ENCODE measurements around the gene PIK3C2G. TPM values are rescaled to one million over a fixed set of nuclear protein-coding genes. Genes with fewer than 3 reads are reported as not detected.
A peak's percentile ranks its signal among the peaks of the same experiment; 100 is the strongest.

Gene PIK3C2G
- total RNA-seq, 1 experiment from 2014 or later = not detected

- ATAC-seq = no peak
- no peak overlapping the region for H2AFZ ChIP-seq (ENCODE audit: low read length)
Measured at GRCh38 chr12:18576104-18576626, 314.8 kb downstream of the PIK3C2G start.

GRCh38 chr12:18576648-18577047 lies 315.3 kb downstream of the PIK3C2G start:
- no peaks in the 10 kb centered on the region for H3K79me2 ChIP-seq (ENCODE audit: low read length)
- ChIA-PET CTCF (no interaction called here), POLR2A (ENCODE audit: unreplicated experiment) (no interaction called here)
- no peak overlapping the region for H3K4me2 ChIP-seq (ENCODE audit: low read length)
- no peak overlapping the region for H2AFZ ChIP-seq (ENCODE audit: low read length)
- no peaks in the 10 kb centered on the region for H3K9me2 ChIP-seq (replicated peaks; ENCODE audit: low read length)
- TF ChIP-seq EZH2phosphoT487 (IDR thresholded peaks at IDR 0.05; ENCODE audit: borderline replicate concordance, low read length) (no peak), CTCF (conservative IDR thresholded peaks at IDR 0.05; ENCODE audit: low read depth, low read length) (no peak), EZH2 (IDR thresholded peaks at IDR 0.05; ENCODE audit: low read length, unreplicated experiment) (no peak)
- H3K9ac ChIP-seq (ENCODE audit: low read length) = no peak overlapping the region
- no peaks in the 10 kb centered on the region for H3F3A ChIP-seq (ENCODE audit: low read length, unreplicated experiment)
- DNase-seq (no peak), ATAC-seq (no peak)
- no peaks in the 10 kb centered on the region for H4K20me1 ChIP-seq (ENCODE audit: low read length)
- H3K36me3 ChIP-seq (ENCODE audit: low read depth, low read length) = no peaks in the 10 kb centered on the region
- intact Hi-C loops (cut with micrococcal nuclease) = no loop called here
- no peak overlapping the region for H3K4me3 ChIP-seq (ENCODE audit: low read length)
- BruUV-seq (replicated peaks) = no TSS peak
- H3K4me1 ChIP-seq (ENCODE audit: insufficient read depth, low read length) = no peaks in the 10 kb centered on the region
- no peaks in the 10 kb centered on the region for H3K9me3 ChIP-seq (ENCODE audit: low read length)
- H3K27ac ChIP-seq (ENCODE audit: low read length) = no peak overlapping the region
- no peaks in the 10 kb centered on the region for H3K27me3 ChIP-seq (ENCODE audit: low read length)

More at GRCh38 chr12:18576104-18576626, 314.8 kb downstream of the PIK3C2G start:
- Histone ChIP-seq H3K79me2 (ENCODE audit: low read length) (no peaks in the 10 kb centered on the region), H3K9ac (ENCODE audit: low read length) (no peak overlapping the region), H4K20me1 (ENCODE audit: low read length) (no peaks in the 10 kb centered on the region), H3K27ac (ENCODE audit: low read length) (no peak overlapping the region), H3K9me3 (ENCODE audit: low read length) (no peaks in the 10 kb centered on the region), H3K4me3 (ENCODE audit: low read length) (no peak overlapping the region), H3K27me3 (ENCODE audit: low read length) (no peaks in the 10 kb centered on the region), H3F3A (ENCODE audit: low read length, unreplicated experiment) (no peaks in the 10 kb centered on the region), H3K36me3 (ENCODE audit: low read depth, low read length) (no peaks in the 10 kb centered on the region), H3K9me2 (replicated peaks; ENCODE audit: low read length) (no peaks in the 10 kb centered on the region), H3K4me1 (ENCODE audit: insufficient read depth, low read length) (no peaks in the 10 kb centered on the region), H3K4me2 (ENCODE audit: low read length) (no peak overlapping the region)
- POLR2A ChIA-PET (ENCODE audit: unreplicated experiment) = no interaction called here
- BruUV-seq (replicated peaks) = no TSS peak
- TF ChIP-seq EZH2 (IDR thresholded peaks at IDR 0.05; ENCODE audit: low read length, unreplicated experiment) (no peak), CTCF (conservative IDR thresholded peaks at IDR 0.05; ENCODE audit: low read depth, low read length) (no peak), EZH2phosphoT487 (IDR thresholded peaks at IDR 0.05; ENCODE audit: borderline replicate concordance, low read length) (no peak)
- intact Hi-C loops (cut with micrococcal nuclease) = no loop called here
- DNase-seq = peak; percentile 21
- CTCF ChIA-PET = no interaction called here

GRCh38 chr12:18578191-18578590 lies 316.9 kb downstream of the PIK3C2G start:
- no peak for ATAC-seq
- no TSS peak for BruUV-seq (replicated peaks)
- intact Hi-C loops (cut with micrococcal nuclease) = no loop called here
- no peaks in the 10 kb centered on the region for H3K36me3 ChIP-seq (ENCODE audit: low read depth, low read length)
- no peaks in the 10 kb centered on the region for H3K4me1 ChIP-seq (ENCODE audit: insufficient read depth, low read length)
- H4K20me1 ChIP-seq (ENCODE audit: low read length) = no peaks in the 10 kb centered on the region
- H2AFZ ChIP-seq (ENCODE audit: low read length) = no peak overlapping the region
- H3K9me3 ChIP-seq (ENCODE audit: low read length) = no peaks in the 10 kb centered on the region
- DNase-seq = peak; percentile 22
- no peak overlapping the region for H3K4me3 ChIP-seq (ENCODE audit: low read length)
- no peaks in the 10 kb centered on the region for H3K9me2 ChIP-seq (replicated peaks; ENCODE audit: low read length)
- H3F3A ChIP-seq (ENCODE audit: low read length, unreplicated experiment) = no peaks in the 10 kb centered on the region
- ChIA-PET POLR2A (ENCODE audit: unreplicated experiment) (no interaction called here), CTCF (no interaction called here)
- H3K27me3 ChIP-seq (ENCODE audit: low read length) = no peaks in the 10 kb centered on the region
- H3K9ac ChIP-seq (ENCODE audit: low read length) = no peak overlapping the region
- no peak overlapping the region for H3K4me2 ChIP-seq (ENCODE audit: low read length)
- H3K27ac ChIP-seq (ENCODE audit: low read length) = no peak overlapping the region
- no peaks in the 10 kb centered on the region for H3K79me2 ChIP-seq (ENCODE audit: low read length)
- TF ChIP-seq EZH2 (IDR thresholded peaks at IDR 0.05; ENCODE audit: low read length, unreplicated experiment) (no peak), CTCF (conservative IDR thresholded peaks at IDR 0.05; ENCODE audit: low read depth, low read length) (no peak), EZH2phosphoT487 (IDR thresholded peaks at IDR 0.05; ENCODE audit: borderline replicate concordance, low read length) (no peak)

All from PC-3 (cell line).